GM12892 (cell line): ENCODE results near the gene NCLN.

Experiments used
- POLR2A ChIP-seq: IDR thresholded peaks from 2 replicates; pipeline ENCODE4 v1.6.1; 2011; ENCODE audit warnings: low read depth, low read length, control low read depth
- POLR2AphosphoS5 ChIP-seq: IDR thresholded peaks from 2 replicates; pipeline ENCODE4 v1.6.1; 2011; ENCODE audit warnings: low read depth, low read length, control low read depth
- TAF1 ChIP-seq: IDR thresholded peaks from 2 replicates; pipeline ENCODE4 v1.6.1; 2011; ENCODE audit warnings: low read depth, mild to moderate bottlenecking, control low read depth, low read length, borderline replicate concordance

GRCh38 chr19:3194106-3195087, 8.7 kb downstream of the NCLN start:
- TF ChIP-seq POLR2A, result no peak
- no peak for TF ChIP-seq TAF1
- no peak for TF ChIP-seq POLR2AphosphoS5
